Measurements from ENCODE around the gene ZFP36L2.

- no peak for TF ChIP-seq CTCF (IDR thresholded peaks at IDR 0.05; ENCODE audit: low read depth, low read length)
- no peak for TF ChIP-seq EZH2phosphoT487 (IDR thresholded peaks at IDR 0.05; ENCODE audit: low read depth)
Observed at GRCh38 chr2:43268066-43268953, 41.9 kb upstream of the ZFP36L2 start.

Measured in OCI-LY3 (cell line).